GM23338 (cell line): ENCODE data around the gene KCNMB1. TPM values are rescaled to one million over a fixed set of nuclear protein-coding genes. Genes with fewer than 3 reads are reported as not detected.

ENCODE experiments used
- ATAC-seq: fragments of 200-7000 bp; cut with Tn5 transposase; 3 replicates; pipeline ENCODE4 v1.9.1; 2020
- DNase-seq: peaks from one replicate; pipeline ENCODE4 v3.0.0-alpha.2; 2015; ENCODE audit warnings: low spot score
- H2AFZ ChIP-seq: fragments of 200-600 bp; sonication (generic); 2 replicates; pipeline ENCODE4 v1.8.0; 2016; ENCODE audit warnings: antibody characterized with exemption, mild to moderate bottlenecking, moderate library complexity
- H3F3A ChIP-seq: fragments of 200-600 bp; sonication (generic); replicated peaks from 2 replicates; pipeline ENCODE4 v1.8.0; 2017; ENCODE audit warnings: antibody characterized with exemption, mixed run types, low read depth
- H3K27ac ChIP-seq: fragments of 200-600 bp; sonication (generic); 2 replicates; pipeline ENCODE4 v1.6.1; 2016; ENCODE audit warnings: low read depth
- H3K27me3 ChIP-seq: fragments of 200-600 bp; sonication (generic); 2 replicates; pipeline ENCODE4 v1.8.0; 2016; ENCODE audit warnings: mild to moderate bottlenecking, mixed run types, moderate library complexity; ENCODE audit not compliant: insufficient read depth
- H3K36me3 ChIP-seq: fragments of 200-600 bp; sonication (generic); 2 replicates; pipeline ENCODE4 v1.8.0; 2016; ENCODE audit warnings: mild to moderate bottlenecking; ENCODE audit not compliant: insufficient read depth
- H3K4me1 ChIP-seq: fragments of 200-600 bp; sonication (generic); 2 replicates; pipeline ENCODE4 v1.8.0; 2016; ENCODE audit warnings: mild to moderate bottlenecking, moderate library complexity; ENCODE audit not compliant: insufficient read depth
- H3K4me2 ChIP-seq: fragments of 200-600 bp; sonication (generic); 2 replicates; pipeline ENCODE4 v1.7.1; 2017; ENCODE audit warnings: mixed run types
- H3K4me3 ChIP-seq: fragments of 200-600 bp; sonication (generic); 2 replicates; pipeline ENCODE4 v1.6.1; 2016; ENCODE audit warnings: mixed run types
- H3K79me2 ChIP-seq: fragments of 200-600 bp; sonication (generic); replicated peaks from 2 replicates; pipeline ENCODE4 v1.8.0; 2017; ENCODE audit warnings: mild to moderate bottlenecking; ENCODE audit not compliant: insufficient read depth
- H3K9me2 ChIP-seq: fragments of 200-600 bp; sonication (generic); 2 replicates; pipeline ENCODE4 v1.8.0; 2017; ENCODE audit not compliant: insufficient read depth
- H4K20me1 ChIP-seq: fragments of 200-600 bp; sonication (generic); replicated peaks from 2 replicates; pipeline ENCODE4 v1.8.0; 2017; ENCODE audit warnings: mild to moderate bottlenecking; ENCODE audit not compliant: insufficient read depth
- H3K27ac Mint-ChIP-seq: 2 replicates; pipeline ENCODE4 v1.8.0; 2020; ENCODE audit warnings: inconsistent platforms, mild to moderate bottlenecking, moderate library complexity, mixed read lengths
- H3K27me3 Mint-ChIP-seq: 3 replicates; pipeline ENCODE4 v1.8.0; 2022; ENCODE audit warnings: low read depth, mild to moderate bottlenecking, moderate library complexity, mixed read lengths, inconsistent platforms; ENCODE audit not compliant: insufficient read depth, poor library complexity
- H3K36me3 Mint-ChIP-seq: 3 replicates; pipeline ENCODE4 v1.8.0; 2021; ENCODE audit warnings: low read depth, mild to moderate bottlenecking, inconsistent platforms, moderate library complexity, mixed read lengths
- H3K4me1 Mint-ChIP-seq: 3 replicates; pipeline ENCODE4 v1.8.0; 2020; ENCODE audit warnings: mild to moderate bottlenecking, inconsistent platforms, mixed read lengths
- H3K4me3 Mint-ChIP-seq: 3 replicates; pipeline ENCODE4 v1.8.0; 2021; ENCODE audit warnings: moderate library complexity, mild to moderate bottlenecking, inconsistent platforms, mixed read lengths
- H3K9me3 Mint-ChIP-seq: 3 replicates; pipeline ENCODE4 v1.8.0; 2020; ENCODE audit warnings: moderate library complexity, mild to moderate bottlenecking, inconsistent platforms, mixed read lengths
- CREB1 ChIP-seq: fragments of 250-450 bp; sonication (Bioruptor Pico); IDR thresholded peaks from 2 replicates; pipeline ENCODE4 v1.5.0; 2020; ENCODE audit warnings: low read depth, mild to moderate bottlenecking, moderate library complexity
- ETS1 ChIP-seq: IDR thresholded peaks from 2 replicates; pipeline ENCODE4 v1.6.1; 2016; ENCODE audit warnings: antibody characterized with exemption
- EZH2 ChIP-seq: fragments of 200-600 bp; sonication (generic); IDR thresholded peaks from one replicate; pipeline ENCODE4 v1.8.0; 2017; ENCODE audit warnings: antibody characterized with exemption, mild to moderate bottlenecking, low read depth; ENCODE audit not compliant: unreplicated experiment
- EZH2phosphoT487 ChIP-seq: fragments of 200-600 bp; sonication (generic); IDR thresholded peaks from one replicate; pipeline ENCODE4 v1.8.1; 2018; ENCODE audit warnings: antibody characterized with exemption; ENCODE audit not compliant: unreplicated experiment
- JUNB ChIP-seq: IDR thresholded peaks from one replicate; pipeline ENCODE4 v1.6.1; 2016; ENCODE audit warnings: antibody characterized with exemption; ENCODE audit not compliant: unreplicated experiment
- NANOG ChIP-seq: IDR thresholded peaks from 2 replicates; pipeline ENCODE4 v1.6.1; 2016; ENCODE audit warnings: antibody characterized with exemption, borderline replicate concordance
- POLR2AphosphoS5 ChIP-seq: IDR thresholded peaks from 2 replicates; pipeline ENCODE4 v1.6.1; 2016; ENCODE audit warnings: antibody characterized with exemption, low read depth
- ZNF331 ChIP-seq: fragments of 250-450 bp; sonication (Bioruptor Pico); IDR thresholded peaks from 2 replicates; pipeline ENCODE4 v1.5.0; 2020; ENCODE audit warnings: low read depth, mild to moderate bottlenecking, moderate library complexity
- polyA plus RNA-seq: library from polyadenylated mRNA; unstranded; fragments of >200 nt; fragmentation: Nextera tagmentation; extraction: Ambion mirVana; gene quantifications from 2 replicates; pipeline ENCODE4 v1.2.1, GENCODE V29; 2016
- total RNA-seq: library from RNA; depleted of rRNA; stranded (reverse); fragments of >200 nt; shearing (Covaris generic); gene quantifications from 2 replicates; pipeline ENCODE4 v1.2.3, GENCODE V29; 2014
- TF ChIP-seq, protein P1 (sequence below): IDR thresholded peaks from one replicate; pipeline ENCODE4 v1.6.1; 2018; ENCODE audit warnings: antibody characterized with exemption; ENCODE audit not compliant: unreplicated experiment

Gene KCNMB1
- total and polyA plus RNA-seq, 2 experiments from 2014 or later: 0.17 to 0.19 TPM

DNA sequence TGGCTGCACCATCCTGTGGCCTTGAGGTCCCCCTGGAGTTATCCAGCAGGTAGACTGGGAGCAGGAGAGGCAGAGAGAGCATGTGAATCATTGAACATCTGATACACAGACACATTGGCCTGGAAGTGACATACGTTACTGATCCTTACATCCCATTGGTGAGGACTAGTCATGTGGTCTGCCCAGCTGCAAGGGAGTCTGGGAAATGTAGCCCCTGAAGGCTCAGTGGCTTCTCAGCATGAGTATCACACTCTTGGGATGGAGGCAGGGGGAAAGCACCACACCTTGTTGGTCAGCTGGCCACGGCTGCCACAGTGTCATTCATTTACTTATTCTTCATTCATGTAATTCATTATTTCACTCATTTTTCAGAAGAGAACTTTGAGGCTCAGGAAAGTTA lies 13.3 kb upstream of the KCNMB1 start:
- peaks cover 10% of the 10 kb centered on the region for H3K9me3 Mint-ChIP-seq
- no peak overlapping the region for H3K4me3 Mint-ChIP-seq
- H3K27me3 ChIP-seq: no peaks in the 10 kb centered on the region
- no peak overlapping the region for H3K4me3 ChIP-seq
- peaks cover 4% of the 10 kb centered on the region for H3K27me3 Mint-ChIP-seq
- no peak overlapping the region for H3K27ac Mint-ChIP-seq
- H3K36me3 ChIP-seq: no peaks in the 10 kb centered on the region
- peaks cover 9% of the 10 kb centered on the region; the same call in 2 of the 3 replicates for H3K36me3 Mint-ChIP-seq
- H3F3A ChIP-seq: no peaks in the 10 kb centered on the region
- peaks cover 21% of the 10 kb centered on the region for H3K4me1 ChIP-seq
- H2AFZ ChIP-seq: no peak overlapping the region
- H3K4me2 ChIP-seq: no peak overlapping the region
- H3K9me2 ChIP-seq: peaks cover 3% of the 10 kb centered on the region; the same call in 1 of the 2 replicates
- H3K4me1 Mint-ChIP-seq: peaks cover 27% of the 10 kb centered on the region
- no peak overlapping the region for H3K27ac ChIP-seq
- DNase-seq (no peak), ATAC-seq (no peak)
- H4K20me1 ChIP-seq: no peaks in the 10 kb centered on the region
- no peaks in the 10 kb centered on the region for H3K79me2 ChIP-seq
- TF ChIP-seq NANOG (no peak), ETS1 (no peak), EZH2 (no peak), ZNF331 (CRISPR knock-in tag) (no peak), EZH2phosphoT487 (no peak), JUNB (no peak), CREB1 (no peak), POLR2AphosphoS5 (no peak)
- TF ChIP-seq, protein P1, sequence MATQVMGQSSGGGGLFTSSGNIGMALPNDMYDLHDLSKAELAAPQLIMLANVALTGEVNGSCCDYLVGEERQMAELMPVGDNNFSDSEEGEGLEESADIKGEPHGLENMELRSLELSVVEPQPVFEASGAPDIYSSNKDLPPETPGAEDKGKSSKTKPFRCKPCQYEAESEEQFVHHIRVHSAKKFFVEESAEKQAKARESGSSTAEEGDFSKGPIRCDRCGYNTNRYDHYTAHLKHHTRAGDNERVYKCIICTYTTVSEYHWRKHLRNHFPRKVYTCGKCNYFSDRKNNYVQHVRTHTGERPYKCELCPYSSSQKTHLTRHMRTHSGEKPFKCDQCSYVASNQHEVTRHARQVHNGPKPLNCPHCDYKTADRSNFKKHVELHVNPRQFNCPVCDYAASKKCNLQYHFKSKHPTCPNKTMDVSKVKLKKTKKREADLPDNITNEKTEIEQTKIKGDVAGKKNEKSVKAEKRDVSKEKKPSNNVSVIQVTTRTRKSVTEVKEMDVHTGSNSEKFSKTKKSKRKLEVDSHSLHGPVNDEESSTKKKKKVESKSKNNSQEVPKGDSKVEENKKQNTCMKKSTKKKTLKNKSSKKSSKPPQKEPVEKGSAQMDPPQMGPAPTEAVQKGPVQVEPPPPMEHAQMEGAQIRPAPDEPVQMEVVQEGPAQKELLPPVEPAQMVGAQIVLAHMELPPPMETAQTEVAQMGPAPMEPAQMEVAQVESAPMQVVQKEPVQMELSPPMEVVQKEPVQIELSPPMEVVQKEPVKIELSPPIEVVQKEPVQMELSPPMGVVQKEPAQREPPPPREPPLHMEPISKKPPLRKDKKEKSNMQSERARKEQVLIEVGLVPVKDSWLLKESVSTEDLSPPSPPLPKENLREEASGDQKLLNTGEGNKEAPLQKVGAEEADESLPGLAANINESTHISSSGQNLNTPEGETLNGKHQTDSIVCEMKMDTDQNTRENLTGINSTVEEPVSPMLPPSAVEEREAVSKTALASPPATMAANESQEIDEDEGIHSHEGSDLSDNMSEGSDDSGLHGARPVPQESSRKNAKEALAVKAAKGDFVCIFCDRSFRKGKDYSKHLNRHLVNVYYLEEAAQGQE: no peak

- peak overlapping the region; percentile 9; the same call in 1 of the 2 replicates for H3K4me3 ChIP-seq
- ATAC-seq: peak; percentile 62
- TF ChIP-seq EZH2phosphoT487 (no peak), JUNB (no peak)
- TF ChIP-seq, protein P1: no peak
Observed at GRCh38 chr5:170397059-170397458, 7.9 kb upstream of the KCNMB1 start.

More at GRCh38 chr5:170397059-170397458, 7.9 kb upstream of the KCNMB1 start:
- H3K4me1 Mint-ChIP-seq: peaks cover 57% of the 10 kb centered on the region
- Histone ChIP-seq H3K27me3 (no peaks in the 10 kb centered on the region), H3K4me1 (peaks cover 51% of the 10 kb centered on the region), H3K9me2 (no peaks in the 10 kb centered on the region), H3K36me3 (no peaks in the 10 kb centered on the region), H3K4me2 (peak overlapping the region; percentile 56), H2AFZ (no peak overlapping the region), H3K27ac (peak overlapping the region; percentile 62), H3F3A (no peaks in the 10 kb centered on the region; the same call in 1 of the 2 replicates), H4K20me1 (no peaks in the 10 kb centered on the region), H3K79me2 (no peaks in the 10 kb centered on the region)
- H3K4me3 Mint-ChIP-seq: peak overlapping the region; percentile 48
- DNase-seq: peak; percentile 59
- peaks cover 5% of the 10 kb centered on the region; the same call in 2 of the 3 replicates for H3K36me3 Mint-ChIP-seq
- peak overlapping the region; percentile 94 for H3K27ac Mint-ChIP-seq
- peaks cover 5% of the 10 kb centered on the region for H3K9me3 Mint-ChIP-seq
- H3K27me3 Mint-ChIP-seq: peaks cover 12% of the 10 kb centered on the region
